Spinal cord (tissue), 10 donors: Measurements from ENCODE around the gene GOT1. TPM values are rescaled to one million over a fixed set of nuclear protein-coding genes. Genes with fewer than 3 reads are reported as not detected.

Experiments
- DNase-seq, 6 donors: peaks; one replicate each; pipeline versions ENCODE4 v3.0.0 to v3.0.0-alpha.2; 2013 to 2015; ENCODE audit warnings: low spot score in 6 of 6, low read depth in 4 of 6
- H3K27ac ChIP-seq: one replicate; pipeline ENCODE4 v1.5.1; 2013; ENCODE audit warnings: low read depth, low read length, control low read depth
- H3K27me3 ChIP-seq: one replicate; pipeline ENCODE4 v1.6.1; 2013; ENCODE audit warnings: low read length; ENCODE audit not compliant: control insufficient read depth, insufficient read depth
- H3K36me3 ChIP-seq: one replicate; pipeline ENCODE4 v1.6.1; 2013; ENCODE audit warnings: low read length; ENCODE audit not compliant: control insufficient read depth, insufficient read depth
- H3K4me1 ChIP-seq: one replicate; pipeline ENCODE4 v1.6.1; 2013; ENCODE audit warnings: low read length; ENCODE audit not compliant: control insufficient read depth, insufficient read depth
- H3K4me3 ChIP-seq: one replicate; pipeline ENCODE4 v1.5.1; 2013; ENCODE audit warnings: low read depth, low read length, control low read depth
- H3K9me3 ChIP-seq: one replicate; pipeline ENCODE4 v1.6.1; 2013; ENCODE audit warnings: low read length; ENCODE audit not compliant: control insufficient read depth, insufficient read depth
- WGBS: methylation state at CpG from one replicate; pipeline ENCODE4 v1.1.5; 2013; ENCODE audit warnings: missing lambda C conversion rate; ENCODE audit not compliant: insufficient coverage; 5-methylcytosine and 5-hydroxymethylcytosine counted together
- polyA plus RNA-seq, 2 donors: library from polyadenylated mRNA; unstranded; fragments of 120-200 nt; gene quantifications; one replicate each; pipeline ENCODE4 v1.2.1, GENCODE V29; 2013; ENCODE audit not compliant: insufficient read length in 2 of 2
- total RNA-seq, 2 donors: library from RNA; depleted of rRNA in 1 of 2; stranded (reverse); fragments of 120-200 nt in 1 of 2; fragments of >200 nt in 1 of 2; gene quantifications; one replicate each; pipeline versions ENCODE4 v1.2.3 to v1.2.4, GENCODE V29; 2013 to 2014
- donor health status: healthy.

Gene GOT1
- total and polyA plus RNA-seq, 4 donors = 38.0 to 115 (median 86.6) TPM

- H3K4me1 ChIP-seq = peaks cover 9% of the 10 kb centered on the region
- H3K36me3 ChIP-seq = peaks cover 27% of the 10 kb centered on the region
- 80% methylated on average over 2 of the region's 2 CpGs for WGBS
- no peaks in the 10 kb centered on the region for H3K9me3 ChIP-seq
- no peak for DNase-seq
- H3K27ac ChIP-seq = no peak overlapping the region
- no peak overlapping the region for H3K4me3 ChIP-seq
- no peaks in the 10 kb centered on the region for H3K27me3 ChIP-seq
Observed at GRCh38 chr10:99391346-99391745, 39.1 kb downstream of the GOT1 start.

GRCh38 chr10:99389729-99390480 is 40.5 kb downstream of the GOT1 start:
- H3K36me3 ChIP-seq = peaks cover 27% of the 10 kb centered on the region
- no peaks in the 10 kb centered on the region for H3K27me3 ChIP-seq
- H3K4me3 ChIP-seq = no peak overlapping the region
- H3K9me3 ChIP-seq = no peaks in the 10 kb centered on the region
- no peak for DNase-seq
- peaks cover 9% of the 10 kb centered on the region for H3K4me1 ChIP-seq
- 89% methylated on average over 6 of the region's 9 CpGs for WGBS
- no peak overlapping the region for H3K27ac ChIP-seq

- H3K27ac ChIP-seq = no peak overlapping the region
- peaks cover 17% of the 10 kb centered on the region for H3K36me3 ChIP-seq
- H3K4me3 ChIP-seq = no peak overlapping the region
- DNase-seq = no peak
- no peaks in the 10 kb centered on the region for H3K9me3 ChIP-seq
- peaks cover 1% of the 10 kb centered on the region for H3K4me1 ChIP-seq
- 90% methylated on average over 9 of the region's 11 CpGs for WGBS
- H3K27me3 ChIP-seq = no peaks in the 10 kb centered on the region
Observed at GRCh38 chr10:99387541-99387940, 42.9 kb downstream of the GOT1 start.

GRCh38 chr10:99387071-99387470 is 43.4 kb downstream of the GOT1 start:
- no peak overlapping the region for H3K27ac ChIP-seq
- no peaks in the 10 kb centered on the region for H3K27me3 ChIP-seq
- H3K9me3 ChIP-seq = no peaks in the 10 kb centered on the region
- no peak for DNase-seq
- WGBS = 93% methylated on average over 2 of the region's 4 CpGs
- no peaks in the 10 kb centered on the region for H3K4me1 ChIP-seq
- H3K4me3 ChIP-seq = no peak overlapping the region
- peaks cover 17% of the 10 kb centered on the region for H3K36me3 ChIP-seq

GRCh38 chr10:99382176-99382575 is 48.2 kb downstream of the GOT1 start:
- Histone ChIP-seq H3K36me3 (no peaks in the 10 kb centered on the region), H3K27me3 (no peaks in the 10 kb centered on the region), H3K9me3 (no peaks in the 10 kb centered on the region), H3K4me1 (no peaks in the 10 kb centered on the region), H3K4me3 (no peak overlapping the region), H3K27ac (no peak overlapping the region)
- no peak for DNase-seq
- no CpG with 5 or more reads among the region's 1 CpG for WGBS

GRCh38 chr10:99375426-99375825 is 55.0 kb downstream of the GOT1 start:
- no peak for DNase-seq
- no peak overlapping the region for H3K4me3 ChIP-seq
- no peak overlapping the region for H3K27ac ChIP-seq
- H3K27me3 ChIP-seq = no peaks in the 10 kb centered on the region
- H3K9me3 ChIP-seq = no peaks in the 10 kb centered on the region
- no peaks in the 10 kb centered on the region for H3K4me1 ChIP-seq
- H3K36me3 ChIP-seq = no peaks in the 10 kb centered on the region

- Histone ChIP-seq H3K27ac (no peak overlapping the region), H3K36me3 (no peaks in the 10 kb centered on the region), H3K9me3 (no peaks in the 10 kb centered on the region), H3K27me3 (no peaks in the 10 kb centered on the region), H3K4me3 (no peak overlapping the region), H3K4me1 (no peaks in the 10 kb centered on the region)
- WGBS = 82% methylated on average over 3 of the region's 3 CpGs
- DNase-seq = no peak
Observed at GRCh38 chr10:99374972-99375371, 55.5 kb downstream of the GOT1 start.

GRCh38 chr10:99374526-99374925 is 55.9 kb downstream of the GOT1 start:
- no peak for DNase-seq
- no CpG with 5 or more reads among the region's 2 CpGs for WGBS
- Histone ChIP-seq H3K9me3 (no peaks in the 10 kb centered on the region), H3K27ac (no peak overlapping the region), H3K27me3 (no peaks in the 10 kb centered on the region), H3K4me1 (no peaks in the 10 kb centered on the region), H3K4me3 (no peak overlapping the region), H3K36me3 (no peaks in the 10 kb centered on the region)

GRCh38 chr10:99372546-99373271 is 57.7 kb downstream of the GOT1 start:
- no peaks in the 10 kb centered on the region for H3K27me3 ChIP-seq
- no peaks in the 10 kb centered on the region for H3K4me1 ChIP-seq
- H3K36me3 ChIP-seq = no peaks in the 10 kb centered on the region
- H3K4me3 ChIP-seq = no peak overlapping the region
- 74% methylated on average over 5 of the region's 9 CpGs for WGBS
- H3K27ac ChIP-seq = no peak overlapping the region
- DNase-seq = no peak
- no peaks in the 10 kb centered on the region for H3K9me3 ChIP-seq

- Histone ChIP-seq H3K27me3 (no peaks in the 10 kb centered on the region), H3K9me3 (no peaks in the 10 kb centered on the region), H3K27ac (no peak overlapping the region), H3K4me3 (no peak overlapping the region), H3K36me3 (no peaks in the 10 kb centered on the region), H3K4me1 (no peaks in the 10 kb centered on the region)
- DNase-seq = peak in 1 of 6 donors; percentile 51
- WGBS = no CpG with 5 or more reads among the region's 2 CpGs
Observed at GRCh38 chr10:99370993-99371392, 59.4 kb downstream of the GOT1 start.
